Fibroblast of lung (primary cell): Measurements from ENCODE around the gene DMAC2L. TPM values are rescaled to one million over a fixed set of nuclear protein-coding genes. Genes with fewer than 3 reads are reported as not detected.

ENCODE experiments used
- DNase-seq, 2 donors: peaks; one replicate each; pipeline versions ENCODE4 v3.0.0 to v3.0.0-alpha.2; 2010; ENCODE audit warnings: low read depth in 2 of 2
- H2AFZ ChIP-seq: 2 replicates; pipeline ENCODE4 v1.5.1; 2012; ENCODE audit warnings: low read length, control low read depth, inconsistent platforms
- H3K27ac ChIP-seq: 2 replicates; pipeline ENCODE4 v1.5.1; 2011; ENCODE audit warnings: low read length, control low read depth; ENCODE audit not compliant: insufficient read depth
- H3K27me3 ChIP-seq: 2 replicates; pipeline ENCODE4 v1.5.1; 2011; ENCODE audit warnings: mild to moderate bottlenecking, low read length; ENCODE audit not compliant: control insufficient read depth, insufficient read depth
- H3K36me3 ChIP-seq: 2 replicates; pipeline ENCODE4 v1.5.1; 2011; ENCODE audit warnings: low read length; ENCODE audit not compliant: control insufficient read depth, insufficient read depth
- H3K4me1 ChIP-seq: 2 replicates; pipeline ENCODE4 v1.5.1; 2011; ENCODE audit warnings: low read length; ENCODE audit not compliant: control insufficient read depth, insufficient read depth; ENCODE audit errors: extremely low read depth
- H3K4me2 ChIP-seq: 2 replicates; pipeline ENCODE4 v1.5.1; 2011; ENCODE audit warnings: low read length, control low read depth; ENCODE audit not compliant: insufficient read depth; ENCODE audit errors: extremely low read depth
- H3K4me3 ChIP-seq, 4 experiments: fragments of 200-600 bp in 1 of 4; sonication (generic) in 1 of 4; replicated peaks in 1 of 4; 2 replicates each; pipeline ENCODE4 v1.5.1; 2011 to 2016; ENCODE audit warnings: low read length in 4 of 4, low read depth in 3 of 4, mild to moderate bottlenecking in 3 of 4, control low read depth in 2 of 4, inconsistent platforms in 1 of 4, mixed read lengths in 1 of 4; ENCODE audit not compliant: insufficient read depth in 1 of 4; ENCODE audit errors: control extremely low read depth in 1 of 4
- H3K79me2 ChIP-seq: 2 replicates; pipeline ENCODE4 v1.5.1; 2012; ENCODE audit warnings: mild to moderate bottlenecking, low read length, inconsistent platforms; ENCODE audit not compliant: control insufficient read depth, insufficient read depth
- H3K9ac ChIP-seq: 2 replicates; pipeline ENCODE4 v1.5.1; 2011; ENCODE audit warnings: mild to moderate bottlenecking, low read length, control low read depth; ENCODE audit not compliant: insufficient read depth
- H3K9me3 ChIP-seq: 2 replicates; pipeline ENCODE4 v1.5.1; 2012; ENCODE audit warnings: low read depth, low read length; ENCODE audit not compliant: control insufficient read depth, insufficient read depth
- H4K20me1 ChIP-seq: 2 replicates; pipeline ENCODE4 v1.5.1; 2011; ENCODE audit warnings: low read length; ENCODE audit not compliant: control insufficient read depth, insufficient read depth; ENCODE audit errors: extremely low read depth
- CTCF ChIP-seq, 2 donors: IDR thresholded peaks in 1 of 2; conservative IDR thresholded peaks in 1 of 2; 1 replicate in 1 of 2; 2 replicates in 1 of 2; pipeline ENCODE4 v1.5.1; 2011 to 2012; ENCODE audit warnings: low read length in 2 of 2, control low read depth in 1 of 2, inconsistent platforms in 1 of 2, low read depth in 1 of 2, mild to moderate bottlenecking in 1 of 2
- EZH2 ChIP-seq: IDR thresholded peaks from 2 replicates; pipeline ENCODE4 v1.5.1; 2012; ENCODE audit warnings: low read length, control low read depth, mild to moderate bottlenecking; ENCODE audit errors: missing control alignments
- polyA minus RNA-seq: library from RNA; depleted of rRNA, polyadenylated mRNA; stranded (reverse); fragments of >200 nt; gene quantifications from 2 replicates; pipeline ENCODE4 v1.2.3, GENCODE V29; 2011; ENCODE audit warnings: low replicate concordance
- polyA plus RNA-seq, 2 donors: library from polyadenylated mRNA; depleted of rRNA in 1 of 2; stranded (reverse) in 1 of 2; unstranded in 1 of 2; fragments of >200 nt; gene quantifications; 2 replicates each; pipeline ENCODE4 v1.2.1, GENCODE V29; 2011 to 2012; ENCODE audit warnings: missing spikeins in 1 of 2
- total RNA-seq: library from RNA; depleted of rRNA; stranded (reverse); fragments of >200 nt; gene quantifications from 2 replicates; pipeline ENCODE4 v1.2.1, GENCODE V29; 2014

DMAC2L gene
- total RNA-seq = 3.1 and 4.8 TPM in 2 replicates
- 12.9 and 17.6 TPM in 2 replicates for polyA plus RNA-seq
- 10.7 and 12.4 TPM in 2 replicates for polyA plus RNA-seq (2012)
- polyA minus RNA-seq = 0.48 and 1.3 TPM in 2 replicates

- peaks cover 2% of the 10 kb centered on the region for H3K4me1 ChIP-seq
- no peaks in the 10 kb centered on the region for H4K20me1 ChIP-seq
- H3K4me2 ChIP-seq = peak within 1 kb of the TSS; percentile 93
- H3K4me3 ChIP-seq = peak within 1 kb of the TSS; percentile 69 to 90 (median 83)
- H3K9ac ChIP-seq = peak within 1 kb of the TSS; percentile 84
- H3K9me3 ChIP-seq = no peaks in the 10 kb centered on the region
- no peak for TF ChIP-seq EZH2
- TF ChIP-seq CTCF (conservative IDR thresholded peaks at IDR 0.05 in 1 of 2, IDR thresholded peaks at IDR 0.05 in 1 of 2; ENCODE audit: low read depth in 1 of 2, low read length in 2 of 2) = no peak
- H3K36me3 ChIP-seq = no peaks in the 10 kb centered on the region
- H3K79me2 ChIP-seq = no peaks in the 10 kb centered on the region
- peak within 1 kb of the TSS; percentile 80 for H3K27ac ChIP-seq
- peak; percentile 88 to 92 for DNase-seq
- peak within 1 kb of the TSS; percentile 91 for H2AFZ ChIP-seq
- no peaks in the 10 kb centered on the region for H3K27me3 ChIP-seq
Observed at GRCh38 chr14:50311972-50312733, at the start of gene DMAC2L, which contains the start of gene L2HGDH. TSS of gene DMAC2L (plus strand) at chr14:50312324. CDS start at chr14:50321488, 9,164 bp downstream. TSS of gene L2HGDH (minus strand) at chr14:50312229. CDS start at chr14:50312150, 79 bp downstream.

GRCh38 chr14:50262865-50263264 is 49.3 kb upstream of the DMAC2L start:
- no peaks in the 10 kb centered on the region for H3K4me1 ChIP-seq
- DNase-seq = no peak
- no peak overlapping the region for H3K4me3 ChIP-seq
- H3K27ac ChIP-seq = no peak overlapping the region
- H3K27me3 ChIP-seq = no peaks in the 10 kb centered on the region
- no peaks in the 10 kb centered on the region for H3K36me3 ChIP-seq
- H3K9ac ChIP-seq = no peak overlapping the region
- H2AFZ ChIP-seq = no peak overlapping the region
- TF ChIP-seq CTCF (conservative IDR thresholded peaks at IDR 0.05 in 1 of 2, IDR thresholded peaks at IDR 0.05 in 1 of 2; ENCODE audit: low read depth in 1 of 2, low read length in 2 of 2) (no peak), EZH2 (no peak)
- H3K4me2 ChIP-seq = no peak overlapping the region
- no peaks in the 10 kb centered on the region for H3K79me2 ChIP-seq
- no peaks in the 10 kb centered on the region for H4K20me1 ChIP-seq
- H3K9me3 ChIP-seq = no peaks in the 10 kb centered on the region

GRCh38 chr14:50263321-50263720 is 48.8 kb upstream of the DMAC2L start:
- Histone ChIP-seq H3K4me3 (no peak overlapping the region), H3K9ac (no peak overlapping the region), H4K20me1 (no peaks in the 10 kb centered on the region), H3K79me2 (no peaks in the 10 kb centered on the region), H3K27me3 (no peaks in the 10 kb centered on the region), H2AFZ (no peak overlapping the region), H3K4me1 (no peaks in the 10 kb centered on the region), H3K4me2 (no peak overlapping the region), H3K36me3 (no peaks in the 10 kb centered on the region), H3K27ac (no peak overlapping the region), H3K9me3 (no peaks in the 10 kb centered on the region)
- TF ChIP-seq CTCF (conservative IDR thresholded peaks at IDR 0.05 in 1 of 2, IDR thresholded peaks at IDR 0.05 in 1 of 2; ENCODE audit: low read depth in 1 of 2, low read length in 2 of 2) (no peak), EZH2 (no peak)
- DNase-seq = no peak
